ENCODE results near the gene ITPR3. TPM values are rescaled to one million over a fixed set of nuclear protein-coding genes. Genes with fewer than 3 reads are reported as not detected.

Gene ITPR3
- polyA plus RNA-seq, 1 of the 3 experiments (the other 2 are of a cell fraction) = 8.1 TPM

DNA sequence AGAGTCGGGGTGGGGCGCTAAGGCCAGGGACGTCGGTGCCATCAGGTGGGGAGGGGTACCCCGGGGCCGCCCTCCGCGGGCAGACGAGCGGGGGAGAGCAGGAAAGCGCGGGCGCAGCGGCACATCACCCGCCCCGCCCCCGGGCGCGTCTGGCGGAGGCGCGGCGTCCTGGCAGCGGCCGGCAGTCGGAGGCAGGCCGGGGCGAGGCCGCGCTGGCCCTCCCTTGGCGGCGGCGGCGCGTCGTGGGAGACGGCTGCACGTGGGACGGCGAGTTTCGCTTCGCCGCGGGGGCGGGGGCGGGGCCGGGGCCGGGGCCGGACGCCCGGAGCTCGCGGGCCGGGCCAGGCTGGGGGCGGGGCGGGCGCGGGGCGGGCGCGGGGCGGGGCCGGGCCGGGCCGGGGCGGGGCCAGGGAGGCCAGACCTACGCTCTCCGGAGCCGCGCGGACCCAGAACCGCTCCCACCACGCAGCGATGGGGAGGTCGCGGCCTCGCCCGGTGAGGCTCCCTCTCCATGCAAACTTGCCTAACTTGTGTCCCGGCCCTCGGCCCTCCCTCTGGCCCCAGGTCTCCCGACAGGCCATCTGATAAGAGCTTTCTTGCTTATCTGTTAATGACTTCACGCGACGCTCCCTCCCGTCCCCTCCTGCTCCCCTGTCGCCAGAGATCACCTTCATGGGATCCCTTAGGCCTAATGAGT is 12.5 kb downstream of the ITPR3 start:
- peaks cover 2% of the 10 kb centered on the region for H3F3A ChIP-seq (replicated peaks; ENCODE audit: insufficient read depth)
- 2% methylated on average over 17 of the region's 86 CpGs for WGBS (ENCODE audit: low lambda C conversion rate)
- peaks cover 0 to 28% of the 10 kb centered on the region in 2 experiments; a peak in 1 of 4 replicates for H3K4me1 ChIP-seq (ENCODE audit: control insufficient read depth in 1 of 2, insufficient read depth in 2 of 2, low read depth in 1 of 2, low read length in 1 of 2)
- H3K9me3 ChIP-seq = no peaks in the 10 kb centered on the region
- H3K27ac ChIP-seq (ENCODE audit: low read depth in 2 of 2, low read length in 1 of 2) = peak overlapping the region in 1 of 2 experiments; percentile 61; a peak in 1 of 4 replicates
- no peaks in the 10 kb centered on the region for H3K36me3 ChIP-seq (replicated peaks in 1 of 2; ENCODE audit: control insufficient read depth in 1 of 2, insufficient read depth in 2 of 2, low read length in 1 of 2)
- TF ChIP-seq GATA2 (CRISPR knock-in tag; IDR thresholded peaks at IDR 0.05) (peak; percentile 41; the same call in 1 of the 2 replicates), NRF1 (IDR thresholded peaks at IDR 0.05; ENCODE audit: low read depth, low read length) (0 out of 2 replicates have a peak, but pooled peaks have one; percentile 2), FOXJ3 (CRISPR knock-in tag; IDR thresholded peaks at IDR 0.05) (no peak), RXRA (IDR thresholded peaks at IDR 0.05; ENCODE audit: borderline replicate concordance, low read depth) (no peak)
- TF ChIP-seq, protein P1, sequence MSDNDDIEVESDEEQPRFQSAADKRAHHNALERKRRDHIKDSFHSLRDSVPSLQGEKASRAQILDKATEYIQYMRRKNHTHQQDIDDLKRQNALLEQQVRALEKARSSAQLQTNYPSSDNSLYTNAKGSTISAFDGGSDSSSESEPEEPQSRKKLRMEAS (IDR thresholded peaks at IDR 0.05; ENCODE audit: low read depth) = peak; percentile 86
- peak overlapping the region; percentile 99 for H3K4me2 ChIP-seq
- H2AFZ ChIP-seq (ENCODE audit: low read depth) = peak overlapping the region; percentile 81
- no peaks in the 10 kb centered on the region for H3K27me3 ChIP-seq (ENCODE audit: insufficient read depth)
- H3K79me2 ChIP-seq (ENCODE audit: insufficient read depth) = no peaks in the 10 kb centered on the region
- no peaks in the 10 kb centered on the region for H3K9me2 ChIP-seq
- ChIA-PET POLR2A (interaction anchor here (0.8 to 1.3 kb wide), 3 partner anchors 13 to 62 kb away, joined by 3 to 5 read pairs (median 3); partner anchors contain the start of gene ITPR3), CTCF (interaction anchor here (0.6 to 3.4 kb wide), 15 partner anchors 9 to 110 kb away, joined by 3 to 28 read pairs (median 7); partner anchors contain the start of gene UQCC2)
- peak; percentile 90 for DNase-seq
- no peaks in the 10 kb centered on the region for H4K20me1 ChIP-seq (ENCODE audit: insufficient read depth)
- peak overlapping the region; percentile 58 to 66 for H3K4me3 ChIP-seq (ENCODE audit: low read depth in 2 of 2, low read length in 1 of 2)
- H3K9ac ChIP-seq = peak overlapping the region; percentile 28; the same call in 1 of the 2 replicates

DNA sequence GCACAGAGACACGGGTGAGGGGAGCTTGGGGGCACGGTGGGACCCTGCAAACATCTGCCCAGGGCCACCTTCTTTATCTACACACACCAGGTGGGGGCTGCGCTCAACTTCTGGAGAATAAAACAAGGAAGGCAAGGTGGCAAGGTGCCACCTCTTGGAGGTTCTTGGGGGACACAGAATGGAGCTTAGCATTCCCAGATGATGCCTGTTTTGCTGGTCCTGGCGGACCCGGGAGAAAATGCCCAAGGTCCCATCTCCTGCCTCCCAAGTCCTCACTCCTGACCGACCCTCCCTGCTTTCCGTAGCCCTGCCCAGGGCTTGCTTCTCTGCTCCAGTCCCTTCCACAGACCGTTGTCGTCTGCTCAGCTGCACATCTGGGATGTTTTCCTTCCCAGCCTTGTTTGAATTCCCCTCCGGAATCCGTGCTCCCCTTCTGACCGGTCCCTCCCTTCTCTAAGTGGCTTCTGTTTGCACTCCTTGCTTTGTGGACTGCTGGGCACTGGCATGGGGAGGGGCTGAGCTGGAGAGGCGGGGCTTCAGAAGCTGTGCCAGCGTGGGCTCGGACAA is 13.1 kb downstream of the ITPR3 start:
- CTCF ChIA-PET = interaction anchor here (0.6 to 3.4 kb wide), 13 partner anchors 9 to 510 kb away, joined by 3 to 28 read pairs (median 3); partner anchors contain the start of gene UQCC2
- peak overlapping the region; percentile 28; the same call in 1 of the 2 replicates for H3K9ac ChIP-seq

More for the DNA sequence above, 13.1 kb downstream of the ITPR3 start:
- TF ChIP-seq, protein P2, sequence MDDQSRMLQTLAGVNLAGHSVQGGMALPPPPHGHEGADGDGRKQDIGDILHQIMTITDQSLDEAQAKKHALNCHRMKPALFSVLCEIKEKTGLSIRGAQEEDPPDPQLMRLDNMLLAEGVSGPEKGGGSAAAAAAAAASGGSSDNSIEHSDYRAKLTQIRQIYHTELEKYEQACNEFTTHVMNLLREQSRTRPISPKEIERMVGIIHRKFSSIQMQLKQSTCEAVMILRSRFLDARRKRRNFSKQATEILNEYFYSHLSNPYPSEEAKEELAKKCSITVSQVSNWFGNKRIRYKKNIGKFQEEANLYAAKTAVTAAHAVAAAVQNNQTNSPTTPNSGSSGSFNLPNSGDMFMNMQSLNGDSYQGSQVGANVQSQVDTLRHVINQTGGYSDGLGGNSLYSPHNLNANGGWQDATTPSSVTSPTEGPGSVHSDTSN (IDR thresholded peaks at IDR 0.05) = no peak
- 0 out of 2 replicates have a peak, but pooled peaks have one; percentile 40 for TF ChIP-seq MXI1 (IDR thresholded peaks at IDR 0.05; ENCODE audit: low read depth, low read length)
- Histone ChIP-seq H3K4me1 (ENCODE audit: control insufficient read depth in 1 of 2, insufficient read depth in 2 of 2, low read depth in 1 of 2, low read length in 1 of 2) (peaks cover 0 to 28% of the 10 kb centered on the region in 2 experiments; a peak in 1 of 4 replicates), H4K20me1 (ENCODE audit: insufficient read depth) (no peaks in the 10 kb centered on the region), H3K4me3 (ENCODE audit: low read depth in 2 of 2, low read length in 1 of 2) (peak overlapping the region; percentile 58 to 66), H3K9me2 (no peaks in the 10 kb centered on the region), H2AFZ (ENCODE audit: low read depth) (peak overlapping the region; percentile 81), H3K27me3 (ENCODE audit: insufficient read depth) (no peaks in the 10 kb centered on the region), H3K79me2 (ENCODE audit: insufficient read depth) (no peaks in the 10 kb centered on the region), H3K27ac (ENCODE audit: low read depth in 2 of 2, low read length in 1 of 2) (peak overlapping the region in 1 of 2 experiments; percentile 61; a peak in 1 of 4 replicates), H3K36me3 (replicated peaks in 1 of 2; ENCODE audit: control insufficient read depth in 1 of 2, insufficient read depth in 2 of 2, low read length in 1 of 2) (no peaks in the 10 kb centered on the region), H3F3A (replicated peaks; ENCODE audit: insufficient read depth) (peaks cover 2% of the 10 kb centered on the region), H3K4me2 (peak overlapping the region; percentile 99), H3K9me3 (no peaks in the 10 kb centered on the region)
- DNase-seq = peak; percentile 78
- POLR2A ChIA-PET = interaction anchor here (0.7 to 1.3 kb wide), 5 partner anchors 13 to 77 kb away, joined by 3 to 5 read pairs (median 3); partner anchors contain the start of gene ITPR3
- 7% methylated on average over 15 of the region's 15 CpGs for WGBS (ENCODE audit: low lambda C conversion rate)
